Adipocyte (in vitro differentiated cells): Measurements from ENCODE around the gene OR52A1.

Source experiments
- DNase-seq: peaks from one replicate; pipeline ENCODE4 v3.0.0-alpha.2; 2015; ENCODE audit warnings: low read depth
- H3K27me3 ChIP-seq: replicated peaks from 2 replicates; pipeline ENCODE4 v1.7.0; 2013; ENCODE audit warnings: mild to moderate bottlenecking, low read length, moderate library complexity; ENCODE audit not compliant: control insufficient read depth, insufficient read depth
- H3K36me3 ChIP-seq: 2 replicates; pipeline ENCODE4 v1.7.0; 2013; ENCODE audit warnings: low read length, mild to moderate bottlenecking, moderate library complexity; ENCODE audit not compliant: control insufficient read depth, insufficient read depth, severe bottlenecking
- H3K4me1 ChIP-seq: 2 replicates; pipeline ENCODE4 v1.7.0; 2013; ENCODE audit warnings: mild to moderate bottlenecking, low read length, moderate library complexity; ENCODE audit not compliant: control insufficient read depth, insufficient read depth
- H3K4me3 ChIP-seq: 2 replicates; pipeline ENCODE4 v1.7.0; 2013; ENCODE audit warnings: mild to moderate bottlenecking, low read length, moderate library complexity
- H3K9ac ChIP-seq: 2 replicates; pipeline ENCODE4 v1.7.0; 2013; ENCODE audit warnings: mild to moderate bottlenecking, low read length, moderate library complexity
- H3K9me3 ChIP-seq: 2 replicates; pipeline ENCODE4 v1.7.0; 2013; ENCODE audit warnings: mild to moderate bottlenecking, low read length, moderate library complexity; ENCODE audit not compliant: control insufficient read depth

The OR52A1 gene

GRCh38 chr11:5154657-5155056 is at the start of gene OR52A1:
Gene OR52A1 (minus strand): TSS chr11:5154757. CDS start chr11:5152369, 2,388 bp downstream.
- H3K36me3 ChIP-seq, result no peaks in the 10 kb centered on the region
- peaks cover 3% of the 10 kb centered on the region for H3K27me3 ChIP-seq
- no peak for DNase-seq

GRCh38 chr11:5203366-5203765 is 48.8 kb upstream of the OR52A1 start:
- Histone ChIP-seq H3K4me1 (peaks cover 3% of the 10 kb centered on the region), H3K9ac (no peak overlapping the region), H3K9me3 (no peaks in the 10 kb centered on the region), H3K36me3 (no peaks in the 10 kb centered on the region), H3K27me3 (no peaks in the 10 kb centered on the region), H3K4me3 (no peak overlapping the region)
- peak; percentile 24 for DNase-seq

More at GRCh38 chr11:5154657-5155056, at the start of gene OR52A1:
- no peak within 1 kb of the TSS for H3K4me3 ChIP-seq
- H3K9me3 ChIP-seq, result peaks cover under 1% of the 10 kb centered on the region
- no peaks in the 10 kb centered on the region for H3K4me1 ChIP-seq
- no peak within 1 kb of the TSS for H3K9ac ChIP-seq

GRCh38 chr11:5200582-5200981 is 46.0 kb upstream of the OR52A1 start, which contains the start of gene OR51V1:
Gene OR51V1 (minus strand): TSS chr11:5200682. CDS start chr11:5200682, 0 bp downstream.
- peaks cover 3% of the 10 kb centered on the region for H3K4me1 ChIP-seq
- no peaks in the 10 kb centered on the region for H3K36me3 ChIP-seq
- no peak within 1 kb of the TSS for H3K9ac ChIP-seq
- H3K9me3 ChIP-seq, result no peaks in the 10 kb centered on the region
- H3K4me3 ChIP-seq, result no peak within 1 kb of the TSS
- no peaks in the 10 kb centered on the region for H3K27me3 ChIP-seq
- DNase-seq, result no peak

- Histone ChIP-seq H3K9ac (no peak overlapping the region), H3K27me3 (no peaks in the 10 kb centered on the region), H3K36me3 (no peaks in the 10 kb centered on the region), H3K4me1 (no peaks in the 10 kb centered on the region), H3K9me3 (no peaks in the 10 kb centered on the region), H3K4me3 (no peak overlapping the region)
- no peak for DNase-seq
These were observed 43.7 kb upstream of the OR52A1 start for GRCh38 chr11:5198285-5198684.

- no peaks in the 10 kb centered on the region for H3K36me3 ChIP-seq
These were observed 43.0 kb upstream of the OR52A1 start for GRCh38 chr11:5197536-5197935.

GRCh38 chr11:5196731-5197130 is 42.2 kb upstream of the OR52A1 start:
- Histone ChIP-seq H3K4me1 (no peaks in the 10 kb centered on the region), H3K36me3 (no peaks in the 10 kb centered on the region), H3K27me3 (no peaks in the 10 kb centered on the region), H3K9me3 (no peaks in the 10 kb centered on the region), H3K9ac (no peak overlapping the region), H3K4me3 (no peak overlapping the region)
- DNase-seq, result peak; percentile 37

More at GRCh38 chr11:5197536-5197935, 43.0 kb upstream of the OR52A1 start:
- DNase-seq, result peak; percentile 60
- no peak overlapping the region for H3K4me3 ChIP-seq
- H3K9ac ChIP-seq, result no peak overlapping the region
- H3K4me1 ChIP-seq, result no peaks in the 10 kb centered on the region
- no peaks in the 10 kb centered on the region for H3K9me3 ChIP-seq
- no peaks in the 10 kb centered on the region for H3K27me3 ChIP-seq

- no peaks in the 10 kb centered on the region for H3K4me1 ChIP-seq
- H3K4me3 ChIP-seq, result no peak overlapping the region
- DNase-seq, result no peak
- no peaks in the 10 kb centered on the region for H3K9me3 ChIP-seq
- H3K27me3 ChIP-seq, result no peaks in the 10 kb centered on the region
- H3K36me3 ChIP-seq, result no peaks in the 10 kb centered on the region
- no peak overlapping the region for H3K9ac ChIP-seq
These were observed 41.5 kb upstream of the OR52A1 start for GRCh38 chr11:5196067-5196466.

- Histone ChIP-seq H3K27me3 (no peaks in the 10 kb centered on the region), H3K9me3 (no peaks in the 10 kb centered on the region), H3K9ac (no peak overlapping the region), H3K36me3 (no peaks in the 10 kb centered on the region), H3K4me3 (no peak overlapping the region), H3K4me1 (no peaks in the 10 kb centered on the region)
- no peak for DNase-seq
These were observed 38.2 kb upstream of the OR52A1 start for GRCh38 chr11:5192738-5193137.

- H3K4me3 ChIP-seq, result no peak overlapping the region
- no peaks in the 10 kb centered on the region for H3K9me3 ChIP-seq
- no peaks in the 10 kb centered on the region for H3K4me1 ChIP-seq
- no peaks in the 10 kb centered on the region for H3K36me3 ChIP-seq
- no peak overlapping the region for H3K9ac ChIP-seq
- H3K27me3 ChIP-seq, result no peaks in the 10 kb centered on the region
- no peak for DNase-seq
These were observed 33.6 kb upstream of the OR52A1 start for GRCh38 chr11:5188201-5188600.

- Histone ChIP-seq H3K9me3 (no peaks in the 10 kb centered on the region), H3K36me3 (no peaks in the 10 kb centered on the region), H3K9ac (no peak overlapping the region), H3K4me3 (no peak overlapping the region), H3K27me3 (no peaks in the 10 kb centered on the region), H3K4me1 (no peaks in the 10 kb centered on the region)
- DNase-seq, result no peak
These were observed 23.7 kb upstream of the OR52A1 start for GRCh38 chr11:5178046-5178837.

- Histone ChIP-seq H3K9ac (no peak overlapping the region), H3K9me3 (no peaks in the 10 kb centered on the region), H3K36me3 (no peaks in the 10 kb centered on the region), H3K27me3 (no peaks in the 10 kb centered on the region), H3K4me1 (no peaks in the 10 kb centered on the region), H3K4me3 (no peak overlapping the region)
- no peak for DNase-seq
These were observed 20.4 kb upstream of the OR52A1 start for GRCh38 chr11:5174934-5175333.
